Measurements from ENCODE around the gene APOL3.

GRCh38 chr22:36182857-36183256 lies 22.3 kb upstream of the APOL3 start:
- TF ChIP-seq FOS (IDR thresholded peaks at IDR 0.05; ENCODE audit: borderline replicate concordance, insufficient read depth, low read length) (no peak), GATA2 (IDR thresholded peaks at IDR 0.05; ENCODE audit: insufficient read depth, insufficient read length, low read depth, low read length) (no peak), CTCF (IDR thresholded peaks at IDR 0.05; ENCODE audit: extremely low read depth in 1 of 2, insufficient read depth in 1 of 2, low read depth in 1 of 2, low read length in 2 of 2) (no peak), POLR2A (IDR thresholded peaks at IDR 0.05; ENCODE audit: low read depth, low read length) (no peak), MAX (IDR thresholded peaks at IDR 0.05; ENCODE audit: insufficient read depth, insufficient read length) (no peak), EZH2 (IDR thresholded peaks at IDR 0.05; ENCODE audit: borderline replicate concordance, low read depth, low read length, severe bottlenecking) (no peak)

Measured in endothelial cell of umbilical vein (primary cell).